Trophoblast cell (in vitro differentiated cells and primary cell): Measurements from ENCODE around the gene CSPG4.

Experiments used
- DNase-seq, 2 donors: peaks; one replicate each; pipeline ENCODE4 v3.0.0-alpha.2; 2016
- H2AFZ ChIP-seq: 2 replicates; pipeline ENCODE4 v1.6.1; 2013; ENCODE audit warnings: low read length, moderate library complexity, mild to moderate bottlenecking; ENCODE audit not compliant: insufficient read depth, poor library complexity
- H2AK5ac ChIP-seq: 2 replicates; pipeline ENCODE4 v1.6.1; 2013; ENCODE audit warnings: mild to moderate bottlenecking, low read length
- H2BK120ac ChIP-seq: 2 replicates; pipeline ENCODE4 v1.6.1; 2013; ENCODE audit warnings: low read length, mild to moderate bottlenecking, moderate library complexity; ENCODE audit not compliant: insufficient read depth, poor library complexity
- H2BK12ac ChIP-seq: 2 replicates; pipeline ENCODE4 v1.6.1; 2013; ENCODE audit warnings: mild to moderate bottlenecking, low read length, moderate library complexity
- H2BK5ac ChIP-seq: 2 replicates; pipeline ENCODE4 v1.6.1; 2013; ENCODE audit warnings: low read length, low read depth, moderate library complexity, mild to moderate bottlenecking; ENCODE audit not compliant: poor library complexity
- H3K14ac ChIP-seq: 2 replicates; pipeline ENCODE4 v1.6.1; 2013; ENCODE audit warnings: mild to moderate bottlenecking, low read length
- H3K18ac ChIP-seq: 2 replicates; pipeline ENCODE4 v1.6.1; 2013; ENCODE audit warnings: mild to moderate bottlenecking, low read length
- H3K23ac ChIP-seq: 2 replicates; pipeline ENCODE4 v1.6.1; 2013; ENCODE audit warnings: low read length
- H3K27ac ChIP-seq: 2 replicates; pipeline ENCODE4 v1.5.1; 2013; ENCODE audit warnings: low read depth, mild to moderate bottlenecking, inconsistent platforms, low read length, moderate library complexity
- H3K27me3 ChIP-seq: 2 replicates; pipeline ENCODE4 v1.6.1; 2013; ENCODE audit warnings: inconsistent platforms, mild to moderate bottlenecking, low read length, moderate library complexity; ENCODE audit not compliant: insufficient read depth
- H3K36me3 ChIP-seq, 2 experiments: 1 replicate in 1 of 2; 2 replicates in 1 of 2; pipeline ENCODE4 v1.6.1; 2013; ENCODE audit warnings: low read length in 2 of 2, mild to moderate bottlenecking in 2 of 2, moderate library complexity in 1 of 2; ENCODE audit not compliant: insufficient read depth in 2 of 2, control insufficient read depth in 1 of 2
- H3K4ac ChIP-seq: 2 replicates; pipeline ENCODE4 v1.6.1; 2013; ENCODE audit warnings: low read depth, mild to moderate bottlenecking, low read length, moderate library complexity
- H3K4me1 ChIP-seq, 2 experiments: 1 replicate in 1 of 2; 2 replicates in 1 of 2; pipeline ENCODE4 v1.6.1; 2013; ENCODE audit warnings: low read length in 2 of 2, mild to moderate bottlenecking in 2 of 2, moderate library complexity in 1 of 2; ENCODE audit not compliant: insufficient read depth in 2 of 2, control insufficient read depth in 1 of 2
- H3K4me2 ChIP-seq: 2 replicates; pipeline ENCODE4 v1.6.1; 2013; ENCODE audit warnings: inconsistent platforms, mild to moderate bottlenecking, low read length, moderate library complexity
- H3K4me3 ChIP-seq: 2 replicates; pipeline ENCODE4 v1.5.1; 2013; ENCODE audit warnings: mild to moderate bottlenecking, low read depth, low read length, inconsistent platforms
- H3K79me1 ChIP-seq: one replicate; pipeline ENCODE4 v1.6.1; 2013; ENCODE audit warnings: low read length
- H3K79me2 ChIP-seq: 2 replicates; pipeline ENCODE4 v1.6.1; 2013; ENCODE audit warnings: low read length, mild to moderate bottlenecking; ENCODE audit not compliant: control insufficient read depth, insufficient read depth, poor library complexity
- H3K9ac ChIP-seq: 2 replicates; pipeline ENCODE4 v1.6.1; 2013; ENCODE audit warnings: mild to moderate bottlenecking, low read length
- H3K9me3 ChIP-seq: 2 replicates; pipeline ENCODE4 v1.6.1; 2013; ENCODE audit warnings: low read depth, mild to moderate bottlenecking, control low read depth, inconsistent platforms, low read length; ENCODE audit not compliant: insufficient read depth
- H4K12ac ChIP-seq: 2 replicates; pipeline ENCODE4 v1.6.1; 2013; ENCODE audit warnings: low read depth, mild to moderate bottlenecking, low read length, moderate library complexity
- H4K8ac ChIP-seq: 2 replicates; pipeline ENCODE4 v1.6.1; 2013; ENCODE audit warnings: low read depth, mild to moderate bottlenecking, low read length, moderate library complexity
- H4K91ac ChIP-seq: one replicate; pipeline ENCODE4 v1.6.1; 2013; ENCODE audit warnings: low read depth, mild to moderate bottlenecking, low read length, moderate library complexity
- WGBS: extraction: QIAGEN DNeasy Blood & Tissue Kit; methylation state at CpG from one replicate; pipeline ENCODE4 v1.1.7; 2013; ENCODE audit warnings: missing lambda C conversion rate; ENCODE audit not compliant: insufficient read length, insufficient coverage; ENCODE audit errors: extremely low coverage; 5-methylcytosine and 5-hydroxymethylcytosine counted together

The CSPG4 gene

DNA sequence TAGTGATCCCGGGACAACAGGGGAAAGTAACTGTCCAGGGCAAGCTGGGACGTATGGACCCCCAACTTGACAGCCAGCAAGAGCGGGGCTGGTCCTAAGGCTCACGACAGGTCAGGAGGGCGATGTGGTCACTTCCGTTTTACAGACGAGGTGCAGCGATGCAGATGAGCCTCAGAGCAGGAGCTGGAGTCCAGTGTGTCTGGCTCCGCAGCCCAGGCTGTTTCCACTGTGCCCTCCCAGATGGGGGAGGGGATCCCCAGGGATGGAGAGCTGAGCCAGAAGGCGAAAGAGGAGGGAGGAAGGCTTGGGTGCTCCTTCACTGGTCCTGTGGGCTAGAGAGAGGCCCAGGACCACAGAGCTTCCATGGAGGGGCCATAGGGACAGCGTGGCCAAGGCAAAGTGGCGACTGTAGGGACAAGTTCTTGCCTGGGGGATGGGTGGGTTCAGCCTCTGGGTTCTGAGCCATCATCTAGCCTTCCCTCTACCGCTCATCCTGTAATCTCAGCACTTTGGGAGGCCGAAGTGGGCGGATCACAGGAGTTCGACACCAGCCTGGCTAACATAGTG, 59.2 kb downstream of the CSPG4 start:
- Histone ChIP-seq H2AK5ac (no peak overlapping the region), H3K4me2 (no peak overlapping the region), H3K79me1 (peaks cover 2% of the 10 kb centered on the region), H3K18ac (no peak overlapping the region), H2AFZ (no peak overlapping the region), H3K27ac (no peak overlapping the region), H3K4me1 (peaks cover 36 to 44% of the 10 kb centered on the region in 2 experiments), H2BK5ac (no peak overlapping the region), H3K36me3 (peaks cover 36 to 43% of the 10 kb centered on the region in 2 experiments), H3K14ac (no peak overlapping the region), H2BK12ac (no peak overlapping the region), H3K23ac (no peak overlapping the region), H4K91ac (no peak overlapping the region), H4K12ac (no peak overlapping the region), H3K79me2 (peaks cover 3% of the 10 kb centered on the region), H3K27me3 (no peaks in the 10 kb centered on the region), H3K4ac (no peak overlapping the region), H4K8ac (no peak overlapping the region), H3K4me3 (no peak overlapping the region), H2BK120ac (no peak overlapping the region), H3K9ac (no peak overlapping the region), H3K9me3 (peaks cover 2% of the 10 kb centered on the region)
- WGBS = no CpG with 5 or more reads among the region's 16 CpGs
- no peak for DNase-seq

DNA sequence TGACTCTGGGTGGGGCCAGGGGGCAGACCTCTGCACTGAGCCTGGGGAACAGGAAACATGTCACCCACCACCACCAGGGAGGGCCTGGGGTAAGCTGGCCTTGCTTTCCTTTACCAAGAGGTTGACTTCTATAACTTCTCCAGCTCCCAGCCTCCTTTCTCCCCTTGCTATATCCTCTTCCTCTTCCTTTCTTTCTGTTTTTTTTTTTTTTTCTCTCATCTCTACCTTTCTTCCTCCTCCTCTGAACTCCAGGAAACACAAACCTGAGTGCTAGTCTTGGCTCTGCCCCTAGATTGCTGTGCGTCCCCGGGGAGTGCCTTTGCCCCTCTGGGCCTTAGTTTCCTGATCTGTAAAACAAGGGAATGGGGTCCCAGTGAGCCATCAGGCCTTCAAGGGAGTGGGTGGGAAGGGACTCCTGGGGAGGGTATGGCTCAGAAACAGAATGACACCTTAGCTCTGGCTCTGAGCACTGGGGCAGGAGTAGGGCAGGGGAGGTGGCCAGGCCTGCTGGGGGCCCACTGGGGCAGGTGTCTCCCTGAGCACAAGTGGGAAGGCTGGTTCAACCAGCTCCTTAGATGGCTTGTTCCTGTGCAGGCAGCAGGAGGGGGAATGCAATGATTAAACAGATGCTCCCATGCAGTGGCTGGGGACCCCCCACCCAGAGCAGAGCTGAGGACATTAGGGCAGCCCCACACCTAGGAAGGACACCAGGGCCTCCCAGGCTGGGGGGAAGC, 60.7 kb downstream of the CSPG4 start:
- Histone ChIP-seq H3K79me2 (peaks cover 14% of the 10 kb centered on the region), H3K79me1 (peaks cover 16% of the 10 kb centered on the region), H2BK5ac (no peak overlapping the region), H3K18ac (peak overlapping the region; percentile 16), H2AFZ (no peak overlapping the region), H4K91ac (no peak overlapping the region), H3K23ac (no peak overlapping the region), H3K27ac (no peak overlapping the region), H3K4me1 (peaks cover 36 to 44% of the 10 kb centered on the region in 2 experiments), H3K4me3 (no peak overlapping the region), H4K12ac (no peak overlapping the region), H3K27me3 (no peaks in the 10 kb centered on the region), H2BK12ac (no peak overlapping the region), H3K36me3 (peaks cover 23 to 28% of the 10 kb centered on the region in 2 experiments), H3K4ac (peak overlapping the region; percentile 3), H3K9me3 (peaks cover 2% of the 10 kb centered on the region), H3K9ac (no peak overlapping the region), H3K4me2 (peak overlapping the region; percentile 37), H3K14ac (no peak overlapping the region), H4K8ac (no peak overlapping the region), H2AK5ac (no peak overlapping the region), H2BK120ac (no peak overlapping the region)
- DNase-seq = no peak
- no CpG with 5 or more reads among the region's 2 CpGs for WGBS

GRCh38 chr15:75650908-75651809, 61.5 kb downstream of the CSPG4 start:
- H3K36me3 ChIP-seq = peaks cover 19 to 21% of the 10 kb centered on the region in 2 experiments
- WGBS = no CpG with 5 or more reads among the region's 9 CpGs

GRCh38 chr15:75649848-75650247, 62.8 kb downstream of the CSPG4 start:
- Histone ChIP-seq H3K4me1 (peaks cover 36 to 49% of the 10 kb centered on the region in 2 experiments), H4K8ac (no peak overlapping the region), H3K14ac (no peak overlapping the region), H3K9ac (no peak overlapping the region), H4K12ac (no peak overlapping the region), H2BK120ac (no peak overlapping the region), H2AFZ (no peak overlapping the region), H3K4me3 (no peak overlapping the region), H3K4ac (peak overlapping the region; percentile 3), H4K91ac (no peak overlapping the region), H3K4me2 (peak overlapping the region; percentile 1), H3K79me1 (peaks cover 18% of the 10 kb centered on the region), H3K27me3 (no peaks in the 10 kb centered on the region), H3K36me3 (peaks cover 15 to 21% of the 10 kb centered on the region in 2 experiments), H3K18ac (no peak overlapping the region), H2BK12ac (no peak overlapping the region), H2BK5ac (no peak overlapping the region), H2AK5ac (no peak overlapping the region), H3K79me2 (peaks cover 14% of the 10 kb centered on the region), H3K23ac (no peak overlapping the region), H3K9me3 (no peaks in the 10 kb centered on the region), H3K27ac (no peak overlapping the region)
- DNase-seq = no peak
- WGBS = no CpG with 5 or more reads among the region's 18 CpGs

More at GRCh38 chr15:75650908-75651809, 61.5 kb downstream of the CSPG4 start:
- Histone ChIP-seq H3K79me2 (peaks cover 14% of the 10 kb centered on the region), H3K23ac (no peak overlapping the region), H3K9ac (no peak overlapping the region), H3K4me3 (no peak overlapping the region), H3K27me3 (no peaks in the 10 kb centered on the region), H3K4me1 (peaks cover 36 to 49% of the 10 kb centered on the region in 2 experiments), H3K27ac (no peak overlapping the region), H3K4me2 (peak overlapping the region; percentile 15), H4K91ac (no peak overlapping the region), H3K9me3 (no peaks in the 10 kb centered on the region), H3K18ac (peak overlapping the region; percentile 16), H4K8ac (no peak overlapping the region), H3K4ac (peak overlapping the region; percentile 22), H2AFZ (no peak overlapping the region), H3K14ac (no peak overlapping the region), H3K79me1 (peaks cover 18% of the 10 kb centered on the region), H2BK5ac (no peak overlapping the region), H2BK120ac (no peak overlapping the region), H2BK12ac (no peak overlapping the region), H4K12ac (no peak overlapping the region), H2AK5ac (no peak overlapping the region)
- no peak for DNase-seq
